ENCODE measurements around the gene AP1G2.

DNA sequence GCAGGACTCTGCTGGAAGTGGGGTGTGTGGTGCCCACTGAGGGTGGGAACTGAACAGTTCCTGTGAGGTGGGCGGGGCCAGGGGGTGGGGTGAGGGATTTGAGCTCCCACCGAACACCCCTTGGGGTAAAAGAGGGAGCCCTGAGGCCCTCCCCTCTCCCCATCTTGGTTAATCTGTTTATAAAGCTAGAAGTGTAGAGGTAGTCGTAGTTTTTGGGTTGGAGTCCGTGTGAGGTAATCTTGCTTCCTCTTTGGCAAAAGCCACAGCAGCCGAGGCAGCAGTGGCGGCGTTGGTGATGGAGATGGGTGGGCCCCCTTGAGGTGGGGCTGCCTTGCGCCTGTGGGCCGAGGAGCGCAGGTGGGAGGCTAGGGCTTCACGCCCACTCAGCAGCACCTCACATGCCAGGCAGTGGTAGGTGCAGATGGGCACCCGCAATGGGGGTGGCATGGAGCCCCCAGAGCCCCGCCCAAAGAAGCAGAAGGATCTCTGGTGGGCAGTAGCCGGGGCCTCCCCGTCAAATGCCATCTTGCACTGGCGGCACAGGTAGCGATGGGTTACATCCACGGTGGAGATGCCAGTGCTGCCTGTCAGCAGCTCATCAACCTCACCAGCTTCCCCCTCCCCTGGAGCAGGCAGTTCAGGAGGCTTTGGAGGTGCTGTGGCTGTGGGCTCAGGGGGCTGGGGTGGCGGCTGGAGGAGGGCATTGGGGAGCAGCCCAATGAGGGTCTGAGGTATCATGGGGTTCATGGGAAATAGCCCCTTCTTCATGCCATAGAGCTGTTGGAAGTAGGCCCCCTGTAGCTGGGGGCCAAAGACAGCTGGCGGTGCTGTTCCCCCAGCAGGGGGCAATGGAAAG, 45.6 kb downstream of the AP1G2 start:
- TF ChIP-seq CTCF (IDR thresholded peaks at IDR 0.05; ENCODE audit: insufficient read depth, low read length) (no peak), POLR2AphosphoS5 (IDR thresholded peaks at IDR 0.05; ENCODE audit: low read depth) (no peak)
